NCI-H1105 treated with DMSO at 0.1 percent for 48 hours (cell line): ENCODE measurements around the gene BPIFA2.
"Not testable (repeated sequence)": the region's sequence is repeated elsewhere in the genome, so short reads cannot be mapped to it uniquely, and the experiment has no call there.

Experiments
- DNase-seq: peaks from one replicate; lab custom pipeline; 2025; lab: John Stamatoyannopoulos, UW

BPIFA2 gene, protein sequence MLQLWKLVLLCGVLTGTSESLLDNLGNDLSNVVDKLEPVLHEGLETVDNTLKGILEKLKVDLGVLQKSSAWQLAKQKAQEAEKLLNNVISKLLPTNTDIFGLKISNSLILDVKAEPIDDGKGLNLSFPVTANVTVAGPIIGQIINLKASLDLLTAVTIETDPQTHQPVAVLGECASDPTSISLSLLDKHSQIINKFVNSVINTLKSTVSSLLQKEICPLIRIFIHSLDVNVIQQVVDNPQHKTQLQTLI

DNA sequence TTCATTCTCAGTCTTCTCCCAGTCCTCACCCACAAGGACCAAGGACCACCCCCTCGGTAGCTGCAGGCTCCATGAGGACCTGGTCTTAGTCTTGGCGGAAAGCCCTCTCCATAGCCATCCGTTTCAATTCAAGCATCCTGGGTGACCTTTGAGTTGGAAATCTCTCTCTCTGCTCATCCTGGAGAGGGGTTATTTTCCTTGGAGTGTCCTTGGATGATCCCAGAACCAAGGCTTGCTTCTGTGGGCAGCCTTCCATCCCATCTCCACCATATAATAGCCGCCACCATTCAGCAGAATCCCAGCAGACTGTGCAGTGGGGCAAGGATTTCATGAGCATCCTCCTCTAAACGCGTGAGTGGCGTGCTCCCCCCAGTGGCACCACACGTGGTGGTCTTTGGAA lies at the start of gene BPIFA2:
BPIFA2 (plus strand) TSS at position 301 of the 400 bp plus-strand sequence. CDS start 987 bp downstream, outside the sequence.
- DNase-seq, result no peak

DNA sequence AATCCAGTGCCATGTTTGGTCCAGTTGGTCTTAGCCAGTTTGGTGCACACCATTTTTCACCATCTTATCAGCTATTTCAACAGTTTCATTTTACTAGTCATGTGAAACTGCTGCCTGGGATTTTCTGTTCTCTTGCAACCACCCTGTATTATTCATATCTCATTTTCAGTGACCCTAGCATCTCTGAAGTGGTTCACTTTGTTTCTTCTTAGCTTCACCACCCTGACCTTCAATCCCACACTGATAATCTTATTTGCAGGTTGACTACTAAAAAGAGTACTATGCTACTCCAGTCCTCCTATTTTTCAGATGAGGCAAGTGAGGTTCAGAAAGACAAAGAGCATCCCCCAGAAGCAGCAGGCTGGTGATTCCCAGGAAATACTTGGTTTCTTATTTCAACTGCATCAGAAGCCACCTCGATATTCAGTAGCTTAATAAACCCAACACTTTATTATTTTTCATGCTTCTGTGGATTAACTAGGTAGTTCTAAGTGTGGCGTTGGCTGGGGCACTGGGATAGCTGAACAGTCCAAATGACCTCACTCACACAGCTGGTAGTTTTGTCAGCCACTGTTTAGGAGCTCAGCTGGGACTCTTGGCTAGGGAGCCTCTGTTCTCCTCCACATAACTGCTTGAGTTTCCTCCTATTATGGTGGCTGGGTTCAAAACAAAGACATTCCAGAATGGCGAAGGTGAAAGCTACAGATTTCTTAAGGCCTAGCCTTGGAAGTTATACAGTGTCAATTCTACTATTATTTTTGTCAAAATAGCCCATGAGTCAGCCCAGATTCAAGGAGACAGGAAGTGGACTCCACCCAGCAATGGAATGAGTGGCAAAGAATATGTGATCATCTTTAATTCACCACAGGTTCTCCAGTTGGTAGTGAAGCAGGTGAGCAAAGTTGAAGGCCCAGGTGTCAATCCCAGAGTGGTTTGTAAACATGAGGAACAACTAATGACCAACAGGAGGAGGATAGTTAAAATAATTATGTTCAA lies 47.9 kb upstream of the BPIFA2 start:
- DNase-seq, result no peak

DNA sequence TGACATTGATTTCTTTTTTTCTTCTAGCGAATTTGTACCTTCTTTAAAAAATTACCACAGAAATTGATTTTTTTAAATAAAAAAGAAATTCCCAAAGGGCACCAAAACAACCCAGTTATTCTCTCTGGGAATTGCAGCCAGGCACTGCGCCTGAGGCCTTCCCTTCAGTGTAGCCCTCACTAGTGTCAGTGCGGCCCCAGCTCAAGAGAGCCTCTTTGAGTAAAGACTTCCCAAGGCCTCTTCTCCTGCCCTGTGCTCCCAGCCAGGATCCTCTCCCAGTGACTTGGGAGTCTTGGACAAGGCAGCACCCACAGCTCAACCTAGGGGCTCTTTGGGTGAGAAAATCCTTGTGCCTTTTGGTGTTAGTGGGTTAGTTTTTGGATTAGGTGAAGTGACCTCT lies 47.0 kb upstream of the BPIFA2 start:
- no peak for DNase-seq

DNA sequence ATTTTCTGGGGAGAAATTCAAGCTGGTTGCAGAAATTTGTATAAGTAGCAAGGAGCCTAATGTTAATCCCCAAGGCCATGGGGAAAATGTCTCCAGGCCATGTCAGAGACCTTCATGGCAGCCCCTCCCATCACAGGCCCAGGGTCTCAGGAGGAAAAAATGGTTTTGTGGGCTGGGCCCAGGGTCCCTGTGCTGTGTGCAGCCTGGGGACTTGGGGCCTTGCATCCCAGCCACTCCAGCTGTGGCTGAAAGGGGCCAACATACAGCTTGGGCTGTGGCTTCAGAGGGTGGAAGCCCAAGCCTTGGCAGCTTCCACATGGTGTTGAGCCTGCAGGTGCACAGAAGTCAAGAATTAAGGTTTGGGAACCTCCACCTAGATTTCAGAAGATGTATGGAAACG lies 45.7 kb upstream of the BPIFA2 start:
- not testable (repeated sequence) for DNase-seq

DNA sequence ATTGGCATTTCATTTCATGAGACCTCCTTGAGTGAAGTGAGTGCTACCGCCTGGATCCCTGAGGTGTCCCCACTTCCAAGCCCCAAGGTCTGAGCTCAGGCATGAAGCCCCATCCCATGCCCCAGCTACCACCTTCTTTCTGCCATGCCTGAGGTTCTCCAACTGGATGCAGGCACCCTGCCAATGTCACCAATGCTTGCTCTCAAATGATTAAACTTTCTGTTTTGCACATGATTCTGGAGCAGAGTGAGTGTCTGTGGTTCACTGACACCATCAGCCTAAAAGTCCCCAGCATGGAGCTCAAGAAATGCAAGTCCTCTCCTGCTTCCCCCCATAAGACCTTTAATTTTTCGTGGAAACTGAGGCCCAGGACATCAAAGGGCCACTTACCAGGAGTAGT lies 43.7 kb upstream of the BPIFA2 start:
- no peak for DNase-seq

DNA sequence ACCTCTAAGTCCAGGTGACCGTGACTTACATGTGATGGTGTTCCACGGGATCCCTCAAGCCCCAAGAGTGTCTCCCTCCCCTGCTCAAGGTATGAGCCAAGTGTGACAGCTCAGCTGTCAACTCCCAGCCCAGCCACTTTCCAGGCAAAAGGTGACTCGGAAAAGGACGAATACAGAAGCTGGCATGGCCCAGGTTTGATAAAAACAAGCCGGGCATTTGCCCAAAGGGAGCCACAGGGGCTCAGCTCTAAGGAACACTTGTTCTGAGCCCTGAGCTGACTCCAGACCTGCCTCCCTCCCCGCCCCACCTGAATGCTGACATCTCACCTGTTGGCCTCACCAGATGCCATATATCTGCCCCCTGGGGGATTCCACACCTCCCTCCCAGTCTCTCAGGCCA lies 43.0 kb upstream of the BPIFA2 start:
- no peak for DNase-seq

DNA sequence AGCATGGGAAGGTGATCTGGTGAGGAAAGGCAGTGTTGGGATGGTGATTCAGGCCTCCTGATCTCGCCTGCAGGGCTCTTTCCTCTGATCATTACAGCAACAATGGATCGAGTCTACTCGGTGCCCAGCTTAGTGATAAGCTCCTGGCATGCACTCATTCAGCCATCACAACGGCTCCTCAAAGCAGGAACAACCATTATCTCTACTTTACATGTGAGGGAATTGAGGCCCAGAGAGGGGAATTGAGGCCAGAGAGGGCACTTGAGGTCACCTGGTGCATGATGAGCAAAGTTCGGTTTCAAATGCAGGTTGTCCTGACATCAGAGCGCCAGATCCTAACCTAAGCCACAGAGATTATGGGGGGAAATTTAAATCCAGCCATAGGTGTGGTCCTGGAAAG lies 42.0 kb upstream of the BPIFA2 start:
- DNase-seq, result no peak

DNA sequence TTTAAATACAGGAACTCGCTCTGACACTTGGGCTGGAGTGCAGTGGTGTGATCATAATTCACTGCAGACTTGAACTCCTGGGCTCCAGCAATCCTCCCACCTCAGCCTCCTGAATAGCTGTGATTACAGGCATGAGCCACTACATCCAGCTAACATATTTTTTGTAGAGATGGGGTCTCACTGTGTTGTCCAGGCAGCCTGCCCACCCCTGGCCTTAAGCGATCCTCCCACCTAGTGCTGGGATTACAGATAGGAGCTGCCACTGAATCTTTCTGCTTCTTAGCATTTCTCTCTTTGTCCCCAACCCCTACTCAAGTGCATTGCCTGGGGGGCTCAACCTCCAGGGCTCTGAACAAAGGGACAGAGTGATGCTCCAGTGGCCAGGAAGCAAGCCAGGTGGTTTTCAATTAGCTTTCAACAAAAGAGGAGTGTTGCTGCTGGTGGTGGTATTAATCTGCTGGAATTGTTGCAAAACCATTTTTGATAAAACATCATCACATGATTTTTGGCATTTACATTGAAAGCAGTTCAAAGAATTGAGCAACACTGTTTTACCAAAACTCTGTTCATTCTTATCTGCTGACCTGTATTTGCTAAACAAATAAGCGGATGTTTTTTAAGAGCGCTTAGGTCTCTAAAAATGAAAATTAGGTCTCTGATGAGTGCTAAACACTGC lies 40.4 kb upstream of the BPIFA2 start:
- no peak for DNase-seq

DNA sequence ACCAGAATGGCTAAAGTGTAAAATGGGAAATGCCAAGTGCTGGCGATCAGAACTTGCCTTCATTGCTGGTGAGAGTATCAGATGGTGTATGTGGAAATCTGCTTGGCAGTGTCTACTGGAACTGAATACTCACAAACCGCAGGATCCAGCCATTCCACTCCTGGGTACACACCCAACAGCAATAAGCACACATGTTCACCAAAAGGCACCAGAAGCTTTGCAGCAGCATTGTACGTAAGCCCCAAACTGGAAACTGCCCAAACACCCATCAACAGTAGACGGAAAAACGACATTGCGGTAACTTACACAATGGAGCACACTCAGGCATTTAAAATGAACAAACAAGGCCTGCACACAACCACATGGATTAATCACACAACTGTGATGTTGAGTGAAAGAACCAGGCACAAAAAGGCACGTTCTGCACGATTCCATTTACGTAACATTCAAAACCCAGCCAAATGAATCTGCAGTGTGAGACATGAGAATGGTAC lies 37.3 kb upstream of the BPIFA2 start:
- no peak for DNase-seq

DNA sequence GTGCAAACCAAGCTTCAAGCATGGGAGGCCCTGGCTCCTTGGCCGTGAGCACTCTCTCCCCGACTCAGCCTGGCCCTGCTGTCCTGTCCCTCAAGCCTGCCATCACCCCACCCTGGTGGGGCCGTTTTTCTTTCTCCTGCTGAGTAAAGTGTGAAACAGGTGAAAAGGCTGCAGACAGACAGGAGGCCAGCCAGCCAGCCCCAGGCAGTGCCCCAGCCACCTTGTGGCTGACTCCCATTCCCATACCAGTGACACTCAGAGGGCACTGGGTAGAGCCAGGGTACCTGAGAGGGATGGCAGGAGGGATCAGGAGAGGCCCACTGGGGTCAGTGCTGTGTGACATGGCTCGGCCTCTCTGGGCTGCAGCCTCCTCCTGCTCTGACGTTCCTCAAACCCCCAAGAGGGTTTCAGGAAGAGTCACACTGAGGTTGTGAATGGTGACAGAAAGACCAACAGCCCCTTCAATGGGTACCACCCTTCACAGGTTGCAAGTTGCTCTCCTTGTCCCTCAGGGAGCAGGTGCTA lies 35.9 kb upstream of the BPIFA2 start:
- DNase-seq, result no peak

DNA sequence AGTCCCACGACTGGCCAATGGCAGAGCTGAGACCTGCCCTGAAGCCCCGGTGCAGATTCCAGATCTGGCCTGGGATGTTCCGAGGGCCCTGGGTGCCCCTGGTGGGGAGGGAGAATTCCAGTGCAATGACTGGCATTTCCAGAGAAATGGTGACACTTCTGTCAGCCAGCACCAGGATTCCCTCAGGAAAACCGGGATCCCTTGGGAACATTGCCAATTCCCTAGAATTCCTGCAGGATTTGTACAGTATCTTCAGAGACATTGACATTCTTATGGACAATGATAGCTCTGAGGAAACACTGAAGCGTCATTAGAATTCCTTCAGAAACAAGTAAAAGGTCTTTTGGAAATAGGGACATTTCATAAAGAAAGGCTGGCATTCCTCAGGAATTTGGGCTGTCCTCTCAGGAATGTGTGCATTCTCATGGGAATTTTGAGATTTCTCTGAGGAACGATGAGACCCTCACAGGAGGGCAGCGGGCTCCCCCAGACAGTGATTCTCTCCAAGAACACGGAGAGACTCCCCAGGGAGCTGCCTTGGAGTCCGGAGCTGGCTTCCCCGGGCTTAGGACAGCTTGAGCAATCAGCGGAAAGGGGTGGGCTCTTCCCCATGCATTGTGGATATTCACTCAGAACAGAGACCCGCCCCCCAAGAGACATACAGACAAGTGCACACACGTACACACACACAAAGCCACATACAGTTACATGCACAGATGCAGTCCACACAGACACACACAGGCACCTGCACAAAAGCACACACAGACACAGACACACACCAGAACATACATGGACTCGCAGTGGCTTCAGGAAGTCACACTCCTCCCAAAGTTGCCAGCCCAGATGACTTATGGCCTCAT lies 35.2 kb upstream of the BPIFA2 start:
- no peak for DNase-seq

DNA sequence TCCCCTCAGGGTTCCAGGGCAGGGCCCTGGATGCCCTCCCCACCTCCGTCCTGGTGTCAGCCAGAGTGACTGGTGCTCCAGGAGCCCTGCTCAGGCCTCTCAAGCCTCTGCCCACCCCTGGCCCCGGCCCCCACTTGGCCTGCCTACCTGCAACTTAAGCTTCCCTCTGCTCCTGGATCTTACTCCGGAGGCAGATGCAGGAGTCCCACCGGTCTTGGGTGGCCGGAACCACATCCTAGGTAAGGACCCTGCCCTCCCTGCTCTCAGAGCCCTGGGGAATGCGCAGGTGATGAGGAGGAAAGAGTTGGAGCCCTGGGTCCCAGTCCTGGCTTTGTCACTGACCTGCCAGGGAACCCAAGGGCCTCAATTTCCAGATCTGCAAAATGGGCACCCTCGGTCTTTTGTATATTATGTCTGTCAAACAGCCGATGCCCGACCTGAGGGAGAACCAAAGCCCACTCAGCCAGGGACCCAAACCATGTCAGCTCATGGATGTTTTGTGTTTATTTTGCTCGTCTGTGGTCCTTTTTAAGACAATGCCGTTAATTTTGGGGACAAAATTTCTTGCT lies 34.5 kb upstream of the BPIFA2 start:
- no peak for DNase-seq

DNA sequence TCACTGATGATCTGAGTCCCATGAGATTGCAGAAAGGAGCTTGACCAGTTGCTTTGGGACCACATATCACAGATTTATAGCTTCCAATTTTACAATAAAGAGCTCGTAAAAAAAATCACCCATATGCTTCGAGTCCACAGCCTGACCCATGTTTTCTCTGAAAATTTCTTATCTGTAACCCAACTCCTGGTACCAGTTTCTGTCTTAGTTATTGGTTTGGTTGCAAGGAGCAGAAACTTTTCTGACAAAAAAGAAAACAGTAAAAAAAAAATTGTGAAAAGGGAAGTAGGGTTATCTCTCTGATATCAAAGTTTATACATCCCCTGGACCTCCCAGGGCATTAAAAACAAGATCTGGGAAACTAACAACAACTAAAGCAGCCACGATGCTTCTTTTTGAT lies 30.8 kb upstream of the BPIFA2 start:
- no peak for DNase-seq

DNA sequence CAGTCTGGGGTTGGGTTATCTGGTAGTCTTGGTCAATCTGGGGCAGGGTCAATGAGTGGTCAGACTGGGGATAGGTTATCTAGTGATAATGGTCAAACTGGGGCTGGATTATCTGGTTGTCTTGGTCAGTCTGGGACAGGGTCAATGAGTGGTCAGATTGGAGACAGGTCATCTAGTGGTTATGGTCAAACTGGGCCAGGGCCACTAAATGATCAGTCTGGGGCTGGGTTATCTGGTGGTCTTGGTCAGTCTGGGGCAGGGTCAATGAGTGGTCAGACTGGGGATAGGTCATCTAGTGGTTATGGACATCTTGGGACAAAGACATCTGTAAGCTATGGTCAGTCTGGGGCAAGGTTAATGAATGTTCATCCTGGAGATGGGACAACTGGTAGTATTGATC lies 28.5 kb upstream of the BPIFA2 start:
- no peak for DNase-seq

DNA sequence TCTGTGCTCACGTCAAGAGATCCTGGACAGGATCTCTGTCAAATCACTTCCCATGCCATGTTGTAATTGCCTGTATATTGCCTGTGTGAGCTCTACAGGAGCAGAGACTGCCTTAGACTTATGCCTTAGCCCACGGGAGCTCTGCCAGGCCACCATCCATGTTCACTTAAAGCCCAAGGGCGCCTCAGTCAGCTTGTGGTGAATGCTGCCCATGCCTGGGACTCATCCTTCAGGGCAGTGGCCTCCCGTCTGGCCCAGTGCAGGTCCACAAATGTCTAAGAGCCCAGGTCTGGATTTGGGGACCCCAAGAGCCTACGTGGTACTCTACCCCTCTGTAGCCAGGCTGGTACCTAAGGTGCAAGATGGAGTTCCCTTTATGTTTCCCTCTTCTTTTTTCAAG lies 22.4 kb upstream of the BPIFA2 start:
- no peak for DNase-seq

DNA sequence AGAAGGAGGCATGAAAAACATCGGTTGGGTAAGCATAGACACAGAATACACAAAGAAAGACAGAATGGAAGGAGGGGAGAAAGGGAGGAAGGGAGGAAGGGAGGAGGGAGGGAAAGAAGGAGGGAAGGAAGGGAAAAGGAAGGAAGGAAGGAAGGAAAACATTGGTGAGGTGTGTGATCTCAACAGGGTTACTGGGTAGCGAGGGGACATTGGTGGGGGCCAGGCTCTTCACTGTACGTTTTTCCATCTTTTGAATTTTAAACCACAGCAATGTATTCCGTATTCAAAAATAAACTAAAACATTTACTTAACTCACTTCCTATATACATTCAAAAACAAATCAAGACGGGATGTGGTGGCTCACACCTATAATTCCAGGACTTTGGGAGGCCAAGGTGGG lies 20.7 kb upstream of the BPIFA2 start:
- DNase-seq, result no peak

DNA sequence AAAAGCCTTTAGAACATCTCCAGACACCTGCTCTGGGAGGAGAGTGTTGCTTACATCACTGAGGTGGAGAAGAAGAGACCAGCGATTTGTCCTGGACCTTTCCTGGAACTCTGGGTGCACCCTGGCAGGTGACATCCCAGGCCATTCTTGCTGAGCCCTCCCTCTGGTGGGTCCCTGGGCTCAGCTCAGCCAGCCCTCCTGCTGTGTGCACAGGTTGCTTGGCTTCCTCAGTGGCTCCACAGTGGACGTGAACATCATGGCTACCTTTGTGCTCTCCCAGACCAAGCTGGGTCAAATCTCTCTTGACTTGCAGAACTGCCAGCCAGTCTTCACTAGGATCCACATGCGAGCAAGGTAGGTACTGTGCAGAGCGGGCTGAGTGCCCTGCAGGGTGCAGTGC lies 19.9 kb upstream of the BPIFA2 start:
- no peak for DNase-seq

DNA sequence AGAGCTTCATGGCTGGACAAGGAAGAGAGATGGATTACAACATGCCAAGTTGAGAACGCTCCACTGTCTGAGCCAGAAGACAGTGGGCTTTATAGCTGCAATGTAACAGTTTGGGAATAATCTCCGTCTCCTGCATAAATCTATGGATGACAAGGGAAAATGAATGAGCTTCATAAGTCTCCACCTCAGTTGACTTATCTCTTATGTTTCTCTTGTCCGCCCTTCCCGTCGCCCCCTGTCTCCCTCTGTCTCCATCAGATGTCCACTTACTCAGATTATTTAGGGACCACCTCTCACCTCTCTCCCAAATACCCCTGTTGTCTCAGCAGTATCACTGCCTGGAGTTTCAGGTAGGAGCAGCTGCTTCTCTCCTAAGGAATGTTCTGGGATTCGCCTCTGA lies 13.7 kb upstream of the BPIFA2 start:
- no peak for DNase-seq

DNA sequence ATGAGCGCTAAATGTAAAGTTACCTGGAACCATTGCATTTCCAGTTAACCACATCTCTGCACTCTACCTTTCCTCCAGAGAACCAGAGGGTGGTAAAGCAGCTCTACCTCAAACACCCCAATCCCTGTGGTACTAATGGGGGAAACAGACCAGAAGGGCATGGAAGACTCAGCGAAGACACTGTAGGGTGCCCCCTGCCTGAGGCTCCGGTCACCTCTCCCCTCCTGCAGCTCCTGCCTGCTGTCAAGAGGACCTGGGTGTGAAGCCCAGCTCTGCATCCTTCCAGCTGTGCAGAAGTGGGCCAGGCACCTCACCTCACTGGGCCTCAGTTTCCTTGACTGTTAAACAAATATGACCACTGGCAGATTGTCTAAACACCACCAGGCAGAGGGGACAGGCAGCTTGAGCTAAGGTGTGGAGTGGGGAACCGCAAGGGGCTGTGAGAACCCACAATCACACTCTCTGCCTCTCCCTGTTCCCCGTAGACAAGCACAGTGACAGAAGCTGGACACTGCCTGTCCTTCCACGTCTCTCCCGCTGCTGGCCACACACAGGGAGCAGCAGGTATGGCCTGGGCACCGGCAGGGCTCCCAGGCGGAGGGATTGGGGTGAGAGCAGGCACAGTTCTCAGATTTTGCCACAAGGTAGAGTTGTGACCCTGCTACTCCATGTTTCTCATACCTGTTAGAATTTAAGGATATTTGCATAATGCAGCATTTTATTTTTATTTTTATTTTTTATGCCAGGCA lies 9.1 kb upstream of the BPIFA2 start:
- DNase-seq, result no peak

DNA sequence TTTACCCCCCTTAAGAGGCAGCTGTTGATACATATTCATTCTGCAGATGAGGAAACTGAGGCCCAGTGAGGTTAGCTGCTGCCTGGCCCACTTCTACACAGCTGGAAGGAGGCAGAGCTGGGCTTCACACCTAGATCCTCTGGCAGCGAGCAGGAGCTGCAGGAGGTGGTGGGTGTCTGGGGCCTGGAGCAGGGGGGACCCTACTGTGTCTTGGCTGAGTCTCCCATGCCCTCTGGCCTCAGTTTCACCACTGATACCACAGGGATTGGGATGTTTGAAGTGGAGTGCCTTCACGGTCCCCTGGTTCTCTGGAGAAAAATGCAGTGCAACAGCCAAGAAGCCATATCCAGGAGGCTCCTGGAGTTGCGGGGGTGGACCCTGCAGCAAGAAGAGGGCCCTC lies 8.2 kb upstream of the BPIFA2 start:
- DNase-seq, result no peak
